ENCODE data around the gene HOXC10. TPM values are rescaled to one million over a fixed set of nuclear protein-coding genes. Genes with fewer than 3 reads are reported as not detected.

HOXC10 gene
- total RNA-seq, 1 donor from 2014 or later = not detected

DNA sequence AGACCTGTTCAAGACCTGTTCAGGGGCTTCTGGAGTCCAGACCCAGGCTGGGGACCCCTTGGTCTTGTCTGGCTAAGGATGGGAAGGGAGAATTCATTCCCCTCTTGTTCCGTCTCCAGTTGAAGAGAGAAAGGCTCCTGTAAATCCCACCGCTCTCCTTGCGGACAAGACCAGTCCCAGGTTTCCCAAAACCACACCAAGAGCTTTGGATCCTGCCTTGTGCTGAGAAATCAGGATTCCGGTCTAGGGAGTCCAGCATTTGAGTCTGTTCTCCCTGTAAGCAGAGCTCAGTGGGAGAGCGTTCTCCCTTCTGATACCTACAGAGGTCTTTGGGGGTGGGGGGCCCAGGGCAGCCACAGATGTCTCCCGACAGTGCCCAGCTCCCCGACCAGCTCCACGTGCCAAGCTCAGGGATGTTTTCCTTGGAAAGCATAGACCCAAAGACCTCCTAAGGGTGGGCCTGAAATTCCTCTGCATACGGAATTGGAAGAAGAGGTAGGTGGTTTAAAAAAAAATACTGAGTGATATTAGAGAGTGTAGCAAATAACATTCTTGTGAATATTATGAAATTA, 44.4 kb upstream of the HOXC10 start:
- H4K20me1 ChIP-seq (ENCODE audit: insufficient read depth, low read length) = no peaks in the 10 kb centered on the region
- H3K4me2 ChIP-seq (ENCODE audit: low read length) = no peak overlapping the region
- H3K4me1 ChIP-seq (ENCODE audit: insufficient read depth, low read length) = no peaks in the 10 kb centered on the region
- DNase-seq (ENCODE audit: low read depth) (no peak), FAIRE-seq (no peak)
- no peaks in the 10 kb centered on the region for H3K9me3 ChIP-seq (ENCODE audit: insufficient read depth, low read depth, low read length)
- H3K27me3 ChIP-seq (ENCODE audit: insufficient read depth, low read length) = peaks cover 88% of the 10 kb centered on the region
- H3K27ac ChIP-seq (ENCODE audit: low read depth, low read length) = no peak overlapping the region
- TF ChIP-seq EZH2 (IDR thresholded peaks at IDR 0.05; ENCODE audit: insufficient read depth, low read length) = no peak
- TF ChIP-seq, protein P1, sequence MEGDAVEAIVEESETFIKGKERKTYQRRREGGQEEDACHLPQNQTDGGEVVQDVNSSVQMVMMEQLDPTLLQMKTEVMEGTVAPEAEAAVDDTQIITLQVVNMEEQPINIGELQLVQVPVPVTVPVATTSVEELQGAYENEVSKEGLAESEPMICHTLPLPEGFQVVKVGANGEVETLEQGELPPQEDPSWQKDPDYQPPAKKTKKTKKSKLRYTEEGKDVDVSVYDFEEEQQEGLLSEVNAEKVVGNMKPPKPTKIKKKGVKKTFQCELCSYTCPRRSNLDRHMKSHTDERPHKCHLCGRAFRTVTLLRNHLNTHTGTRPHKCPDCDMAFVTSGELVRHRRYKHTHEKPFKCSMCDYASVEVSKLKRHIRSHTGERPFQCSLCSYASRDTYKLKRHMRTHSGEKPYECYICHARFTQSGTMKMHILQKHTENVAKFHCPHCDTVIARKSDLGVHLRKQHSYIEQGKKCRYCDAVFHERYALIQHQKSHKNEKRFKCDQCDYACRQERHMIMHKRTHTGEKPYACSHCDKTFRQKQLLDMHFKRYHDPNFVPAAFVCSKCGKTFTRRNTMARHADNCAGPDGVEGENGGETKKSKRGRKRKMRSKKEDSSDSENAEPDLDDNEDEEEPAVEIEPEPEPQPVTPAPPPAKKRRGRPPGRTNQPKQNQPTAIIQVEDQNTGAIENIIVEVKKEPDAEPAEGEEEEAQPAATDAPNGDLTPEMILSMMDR (IDR thresholded peaks at IDR 0.05; ENCODE audit: insufficient read depth, low read depth, low read length) = no peak
- Mint-ChIP-seq H3K4me3 (ENCODE audit: unreplicated experiment) (no peak overlapping the region), H3K9me3 (ENCODE audit: unreplicated experiment) (peaks cover 17% of the 10 kb centered on the region), H3K27ac (ENCODE audit: unreplicated experiment) (no peak overlapping the region), H3K36me3 (ENCODE audit: low read depth, unreplicated experiment) (no peaks in the 10 kb centered on the region), H3K27me3 (ENCODE audit: low read depth, unreplicated experiment) (peaks cover 89% of the 10 kb centered on the region), H3K4me1 (ENCODE audit: low read depth, unreplicated experiment) (no peaks in the 10 kb centered on the region)
- H2AFZ ChIP-seq (ENCODE audit: low read depth, low read length) = no peak overlapping the region
- no peaks in the 10 kb centered on the region for H3K36me3 ChIP-seq (ENCODE audit: insufficient read depth, low read length)
- no peak overlapping the region for H3K9ac ChIP-seq (ENCODE audit: low read length)
- H3K79me2 ChIP-seq (ENCODE audit: insufficient read depth, low read length) = no peaks in the 10 kb centered on the region
- H3K4me3 ChIP-seq (ENCODE audit: insufficient read depth, low read depth, low read length) = no peak overlapping the region

DNA sequence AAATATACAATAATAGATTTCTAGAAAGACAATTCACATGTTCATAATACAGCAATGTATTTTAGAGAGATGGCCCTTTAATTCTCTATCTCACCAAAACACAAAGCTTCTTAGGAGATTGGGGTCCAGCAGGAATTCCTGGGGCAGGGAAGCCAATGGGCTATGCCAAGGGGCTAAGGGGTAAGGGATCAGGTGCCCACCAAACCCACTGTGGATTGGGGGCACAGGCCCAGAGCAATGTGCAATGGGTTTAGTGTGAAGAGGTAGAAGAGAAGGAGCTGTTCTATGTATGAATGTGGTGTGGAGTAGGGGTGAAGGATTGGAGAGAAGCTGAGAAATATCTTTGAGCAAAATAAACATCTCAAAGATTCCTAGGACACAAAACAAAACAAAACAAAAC, 43.8 kb upstream of the HOXC10 start:
- Histone ChIP-seq H3K36me3 (ENCODE audit: insufficient read depth, low read length) (no peaks in the 10 kb centered on the region), H3K9me3 (ENCODE audit: insufficient read depth, low read depth, low read length) (no peaks in the 10 kb centered on the region), H3K4me1 (ENCODE audit: insufficient read depth, low read length) (no peaks in the 10 kb centered on the region), H3K4me2 (ENCODE audit: low read length) (no peak overlapping the region), H3K79me2 (ENCODE audit: insufficient read depth, low read length) (no peaks in the 10 kb centered on the region), H3K27ac (ENCODE audit: low read depth, low read length) (no peak overlapping the region), H3K9ac (ENCODE audit: low read length) (no peak overlapping the region), H4K20me1 (ENCODE audit: insufficient read depth, low read length) (no peaks in the 10 kb centered on the region), H2AFZ (ENCODE audit: low read depth, low read length) (no peak overlapping the region), H3K27me3 (ENCODE audit: insufficient read depth, low read length) (peaks cover 88% of the 10 kb centered on the region), H3K4me3 (ENCODE audit: insufficient read depth, low read depth, low read length) (no peak overlapping the region)
- Mint-ChIP-seq H3K27ac (ENCODE audit: unreplicated experiment) (no peak overlapping the region), H3K4me3 (ENCODE audit: unreplicated experiment) (no peak overlapping the region), H3K36me3 (ENCODE audit: low read depth, unreplicated experiment) (no peaks in the 10 kb centered on the region), H3K4me1 (ENCODE audit: low read depth, unreplicated experiment) (no peaks in the 10 kb centered on the region), H3K9me3 (ENCODE audit: unreplicated experiment) (peaks cover 14% of the 10 kb centered on the region), H3K27me3 (ENCODE audit: low read depth, unreplicated experiment) (peaks cover 89% of the 10 kb centered on the region)
- DNase-seq (ENCODE audit: low read depth) = no peak
- TF ChIP-seq, protein P1 (IDR thresholded peaks at IDR 0.05; ENCODE audit: insufficient read depth, low read depth, low read length) = no peak
- no peak for TF ChIP-seq EZH2 (IDR thresholded peaks at IDR 0.05; ENCODE audit: insufficient read depth, low read length)
- FAIRE-seq = no peak

DNA sequence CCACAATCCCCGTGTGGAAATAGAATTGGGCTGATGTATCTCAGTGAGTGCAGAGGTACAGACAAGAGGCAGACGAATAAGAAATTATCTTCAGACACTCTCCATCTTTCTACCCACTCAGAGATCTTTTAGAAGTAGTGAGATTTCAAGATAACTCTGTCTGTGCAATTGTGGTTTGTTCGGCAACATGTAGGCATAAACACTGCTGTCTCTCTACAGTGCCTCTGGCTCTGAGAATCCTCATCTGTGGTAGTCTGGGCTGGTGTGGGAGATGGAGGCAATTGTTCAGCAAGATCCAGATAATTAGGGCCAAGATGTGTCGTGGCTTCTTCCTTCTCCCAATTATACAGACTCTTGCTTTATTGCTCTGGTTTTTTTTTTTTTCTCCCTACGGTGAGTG, 43.2 kb upstream of the HOXC10 start:
- no peak overlapping the region for H3K4me2 ChIP-seq (ENCODE audit: low read length)
- H3K27me3 Mint-ChIP-seq (ENCODE audit: low read depth, unreplicated experiment) = peaks cover 89% of the 10 kb centered on the region
- no peak overlapping the region for H3K27ac Mint-ChIP-seq (ENCODE audit: unreplicated experiment)
- DNase-seq (ENCODE audit: low read depth) (no peak), FAIRE-seq (no peak)
- H4K20me1 ChIP-seq (ENCODE audit: insufficient read depth, low read length) = no peaks in the 10 kb centered on the region
- H3K9me3 Mint-ChIP-seq (ENCODE audit: unreplicated experiment) = peaks cover 14% of the 10 kb centered on the region
- H3K27me3 ChIP-seq (ENCODE audit: insufficient read depth, low read length) = peaks cover 88% of the 10 kb centered on the region
- H3K4me3 Mint-ChIP-seq (ENCODE audit: unreplicated experiment) = no peak overlapping the region
- H3K4me1 Mint-ChIP-seq (ENCODE audit: low read depth, unreplicated experiment) = no peaks in the 10 kb centered on the region
- no peak overlapping the region for H2AFZ ChIP-seq (ENCODE audit: low read depth, low read length)
- H3K79me2 ChIP-seq (ENCODE audit: insufficient read depth, low read length) = no peaks in the 10 kb centered on the region
- no peak overlapping the region for H3K4me3 ChIP-seq (ENCODE audit: insufficient read depth, low read depth, low read length)
- no peaks in the 10 kb centered on the region for H3K36me3 Mint-ChIP-seq (ENCODE audit: low read depth, unreplicated experiment)
- no peak overlapping the region for H3K9ac ChIP-seq (ENCODE audit: low read length)
- TF ChIP-seq, protein P1 (IDR thresholded peaks at IDR 0.05; ENCODE audit: insufficient read depth, low read depth, low read length) = no peak
- TF ChIP-seq EZH2 (IDR thresholded peaks at IDR 0.05; ENCODE audit: insufficient read depth, low read length) = no peak
- no peaks in the 10 kb centered on the region for H3K36me3 ChIP-seq (ENCODE audit: insufficient read depth, low read length)
- no peaks in the 10 kb centered on the region for H3K9me3 ChIP-seq (ENCODE audit: insufficient read depth, low read depth, low read length)
- no peak overlapping the region for H3K27ac ChIP-seq (ENCODE audit: low read depth, low read length)
- H3K4me1 ChIP-seq (ENCODE audit: insufficient read depth, low read length) = no peaks in the 10 kb centered on the region

Measured in astrocyte (in vitro differentiated cells and primary cell).